Activated CD8-positive, alpha-beta T cell treated with anti-CD3 and anti-CD28 coated beads, Interleukin-2, amount 10 ng/mL, durations not matched to agents 7 days and 5 days (primary cell): ENCODE results near the gene PTPRQ. TPM values are rescaled to one million over a fixed set of nuclear protein-coding genes. Genes with fewer than 3 reads are reported as not detected.

Source experiments
- ATAC-seq: fragments of 150-1000 bp; cut with Tn5 transposase; one replicate; pipeline ENCODE4 v1.10.0; 2021; ENCODE audit warnings: moderate library complexity
- CTCF ChIA-PET: fragments of 350-600 bp; sonication (Branson Sonifier 250); formaldehyde crosslinking; loops from one replicate; lab custom pipeline; 2021; ENCODE audit warnings: antibody characterized with exemption; lab: Charles Lee
- POLR2A ChIA-PET: fragments of 350-600 bp; sonication (Branson Sonifier 250); formaldehyde crosslinking; loops from one replicate; lab custom pipeline; 2021; ENCODE audit warnings: antibody characterized with exemption; lab: Charles Lee
- DNase-seq: peaks from one replicate; pipeline ENCODE4 v3.0.0-alpha.2; 2020
- H3K27ac Mint-ChIP-seq: one replicate; pipeline ENCODE4 v1.8.0; 2021; ENCODE audit warnings: mild to moderate bottlenecking, mixed read lengths
- H3K27me3 Mint-ChIP-seq: one replicate; pipeline ENCODE4 v1.8.0; 2021; ENCODE audit warnings: low read depth, mixed read lengths
- H3K36me3 Mint-ChIP-seq: one replicate; pipeline ENCODE4 v1.8.0; 2021; ENCODE audit warnings: low read depth, mixed read lengths
- H3K4me1 Mint-ChIP-seq: one replicate; pipeline ENCODE4 v1.8.0; 2021; ENCODE audit warnings: low read depth, mixed read lengths
- H3K4me3 Mint-ChIP-seq: one replicate; pipeline ENCODE4 v1.8.0; 2021; ENCODE audit warnings: mild to moderate bottlenecking, mixed read lengths
- H3K9me3 Mint-ChIP-seq: one replicate; pipeline ENCODE4 v1.8.0; 2022; ENCODE audit warnings: mixed read lengths; ENCODE audit not compliant: insufficient read depth
- total RNA-seq, 2 experiments: library from RNA; stranded (reverse); gene quantifications; one replicate each; pipeline ENCODE4 v1.2.3, GENCODE V29; 2021

PTPRQ gene
- total RNA-seq, 2 experiments from 2014 or later, result not detected

- H3K27ac Mint-ChIP-seq, result no peak overlapping the region
- no peak overlapping the region for H3K4me3 Mint-ChIP-seq
- peaks cover 14% of the 10 kb centered on the region for H3K9me3 Mint-ChIP-seq
- H3K36me3 Mint-ChIP-seq, result no peaks in the 10 kb centered on the region
- POLR2A ChIA-PET, result no interaction called here
- no peaks in the 10 kb centered on the region for H3K27me3 Mint-ChIP-seq
- DNase-seq (no peak), ATAC-seq (no peak)
- CTCF ChIA-PET, result no interaction called here
- H3K4me1 Mint-ChIP-seq, result no peaks in the 10 kb centered on the region
Observed at GRCh38 chr12:80581783-80582182, 137.7 kb downstream of the PTPRQ start.

GRCh38 chr12:80582431-80582830 is 138.4 kb downstream of the PTPRQ start:
- Mint-ChIP-seq H3K4me3 (no peak overlapping the region), H3K27me3 (no peaks in the 10 kb centered on the region), H3K4me1 (no peaks in the 10 kb centered on the region), H3K27ac (no peak overlapping the region), H3K9me3 (peaks cover 13% of the 10 kb centered on the region), H3K36me3 (no peaks in the 10 kb centered on the region)
- DNase-seq (no peak), ATAC-seq (no peak)
- CTCF ChIA-PET, result no interaction called here
- POLR2A ChIA-PET, result no interaction called here

- no peaks in the 10 kb centered on the region for H3K27me3 Mint-ChIP-seq
- no peaks in the 10 kb centered on the region for H3K4me1 Mint-ChIP-seq
- ATAC-seq (no peak), DNase-seq (no peak)
- ChIA-PET POLR2A (no interaction called here), CTCF (interaction anchor here (1.0 kb wide), 1 partner anchor 9 kb away, joined by 3 read pairs; no protein-coding TSS in a partner anchor)
- peaks cover 5% of the 10 kb centered on the region for H3K9me3 Mint-ChIP-seq
- H3K27ac Mint-ChIP-seq, result no peak overlapping the region
- H3K4me3 Mint-ChIP-seq, result no peak overlapping the region
- H3K36me3 Mint-ChIP-seq, result no peaks in the 10 kb centered on the region
Observed at GRCh38 chr12:80589077-80589476, 145.0 kb downstream of the PTPRQ start.

GRCh38 chr12:80590085-80590484 is 146.1 kb downstream of the PTPRQ start:
- POLR2A ChIA-PET, result no interaction called here
- Mint-ChIP-seq H3K27ac (no peak overlapping the region), H3K4me1 (no peaks in the 10 kb centered on the region)

GRCh38 chr12:80593766-80594165 is 149.7 kb downstream of the PTPRQ start:
- no peaks in the 10 kb centered on the region for H3K4me1 Mint-ChIP-seq

More at GRCh38 chr12:80590085-80590484, 146.1 kb downstream of the PTPRQ start:
- H3K9me3 Mint-ChIP-seq, result peaks cover 5% of the 10 kb centered on the region
- H3K27me3 Mint-ChIP-seq, result no peaks in the 10 kb centered on the region
- CTCF ChIA-PET, result no interaction called here
- H3K4me3 Mint-ChIP-seq, result no peak overlapping the region
- H3K36me3 Mint-ChIP-seq, result no peaks in the 10 kb centered on the region
- no peak for ATAC-seq
- no peak for DNase-seq

GRCh38 chr12:80596509-80596908 is 152.5 kb downstream of the PTPRQ start:
- CTCF ChIA-PET, result no interaction called here
- no peak overlapping the region for H3K4me3 Mint-ChIP-seq
- POLR2A ChIA-PET, result no interaction called here
- ATAC-seq (no peak), DNase-seq (no peak)
- no peaks in the 10 kb centered on the region for H3K9me3 Mint-ChIP-seq
- H3K36me3 Mint-ChIP-seq, result no peaks in the 10 kb centered on the region
- no peaks in the 10 kb centered on the region for H3K27me3 Mint-ChIP-seq
- H3K27ac Mint-ChIP-seq, result no peak overlapping the region
- no peaks in the 10 kb centered on the region for H3K4me1 Mint-ChIP-seq

More at GRCh38 chr12:80593766-80594165, 149.7 kb downstream of the PTPRQ start:
- H3K27ac Mint-ChIP-seq, result no peak overlapping the region
- ATAC-seq (no peak), DNase-seq (no peak)
- POLR2A ChIA-PET, result no interaction called here
- CTCF ChIA-PET, result no interaction called here
- no peaks in the 10 kb centered on the region for H3K36me3 Mint-ChIP-seq
- no peak overlapping the region for H3K4me3 Mint-ChIP-seq
- H3K27me3 Mint-ChIP-seq, result no peaks in the 10 kb centered on the region
- H3K9me3 Mint-ChIP-seq, result no peaks in the 10 kb centered on the region

DNA sequence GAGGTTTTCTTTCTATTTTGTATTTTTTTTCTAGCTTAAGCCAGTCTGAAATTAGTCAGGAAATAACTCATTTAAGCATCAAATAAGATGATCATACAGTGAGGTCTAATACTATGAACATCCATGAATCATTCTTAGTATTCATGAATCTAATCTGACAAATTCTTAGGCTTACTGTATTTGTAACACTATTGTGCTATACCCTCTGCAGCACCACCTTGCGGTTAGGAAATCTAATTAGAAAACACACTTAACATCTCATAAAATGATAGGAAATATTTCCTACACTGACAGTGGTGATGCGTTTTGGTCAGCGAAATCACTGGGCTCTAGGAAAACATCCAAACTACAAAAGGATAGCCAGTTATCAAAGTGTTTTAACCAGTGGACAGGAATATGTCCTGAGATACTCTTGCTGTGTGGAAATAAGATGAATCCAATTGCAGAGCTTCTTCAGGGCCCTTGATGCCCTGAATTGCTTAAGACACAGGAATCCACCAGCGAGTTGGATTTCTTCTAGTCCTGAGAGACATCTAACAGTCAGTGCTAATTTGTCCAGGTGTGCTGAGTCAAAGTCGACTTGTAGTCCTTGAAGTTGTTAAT is 154.1 kb downstream of the PTPRQ start:
- Mint-ChIP-seq H3K9me3 (no peaks in the 10 kb centered on the region), H3K27ac (no peak overlapping the region), H3K27me3 (no peaks in the 10 kb centered on the region)

GRCh38 chr12:80602455-80602854 is 158.4 kb downstream of the PTPRQ start:
- ChIA-PET POLR2A (no interaction called here), CTCF (no interaction called here)
- Mint-ChIP-seq H3K27me3 (no peaks in the 10 kb centered on the region), H3K9me3 (no peaks in the 10 kb centered on the region), H3K4me1 (no peaks in the 10 kb centered on the region), H3K4me3 (no peak overlapping the region), H3K27ac (no peak overlapping the region), H3K36me3 (no peaks in the 10 kb centered on the region)
- ATAC-seq (no peak), DNase-seq (no peak)

More for the DNA sequence above, 154.1 kb downstream of the PTPRQ start:
- ChIA-PET CTCF (interaction anchor here (0.9 kb wide), 1 partner anchor 9 kb away, joined by 3 read pairs; no protein-coding TSS in a partner anchor), POLR2A (no interaction called here)
- ATAC-seq (no peak), DNase-seq (no peak)
- no peaks in the 10 kb centered on the region for H3K4me1 Mint-ChIP-seq
- H3K36me3 Mint-ChIP-seq, result no peaks in the 10 kb centered on the region
- no peak overlapping the region for H3K4me3 Mint-ChIP-seq

- Mint-ChIP-seq H3K4me1 (no peaks in the 10 kb centered on the region), H3K27me3 (no peaks in the 10 kb centered on the region), H3K4me3 (no peak overlapping the region), H3K27ac (no peak overlapping the region), H3K36me3 (no peaks in the 10 kb centered on the region), H3K9me3 (no peaks in the 10 kb centered on the region)
- ATAC-seq, result no peak
- ChIA-PET CTCF (no interaction called here), POLR2A (no interaction called here)
- no peak for DNase-seq
Observed at GRCh38 chr12:80607361-80608135, 163.5 kb downstream of the PTPRQ start.

DNA sequence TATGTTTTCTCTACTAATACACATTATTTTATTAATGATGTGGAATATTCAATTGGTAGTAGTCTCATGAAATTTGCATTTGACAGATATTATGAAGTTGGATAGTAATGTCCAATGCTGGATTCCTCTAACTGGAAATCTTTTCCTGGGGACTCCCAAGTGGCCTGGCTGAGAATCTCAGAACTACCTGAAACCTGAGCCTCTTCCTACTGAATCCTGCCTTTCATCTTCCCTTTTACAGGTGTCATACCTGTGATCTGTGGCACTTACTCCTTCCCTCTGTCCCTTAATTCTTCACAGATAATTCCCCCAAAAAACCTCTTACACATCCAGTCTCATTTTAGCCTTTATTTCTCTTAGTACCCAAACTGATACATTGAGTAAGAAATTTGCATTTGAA is 173.7 kb downstream of the PTPRQ start:
- POLR2A ChIA-PET, result no interaction called here
- no peak overlapping the region for H3K4me3 Mint-ChIP-seq

GRCh38 chr12:80620281-80620680 is 176.2 kb downstream of the PTPRQ start:
- no peaks in the 10 kb centered on the region for H3K27me3 Mint-ChIP-seq

More for the DNA sequence above, 173.7 kb downstream of the PTPRQ start:
- H3K27me3 Mint-ChIP-seq, result no peaks in the 10 kb centered on the region
- CTCF ChIA-PET, result no interaction called here
- no peaks in the 10 kb centered on the region for H3K4me1 Mint-ChIP-seq
- DNase-seq (no peak), ATAC-seq (no peak)
- H3K9me3 Mint-ChIP-seq, result no peaks in the 10 kb centered on the region
- no peaks in the 10 kb centered on the region for H3K36me3 Mint-ChIP-seq
- H3K27ac Mint-ChIP-seq, result no peak overlapping the region

GRCh38 chr12:80622271-80622670 is 178.2 kb downstream of the PTPRQ start:
- Mint-ChIP-seq H3K27me3 (no peaks in the 10 kb centered on the region), H3K4me1 (no peaks in the 10 kb centered on the region), H3K9me3 (no peaks in the 10 kb centered on the region), H3K27ac (no peak overlapping the region), H3K36me3 (no peaks in the 10 kb centered on the region), H3K4me3 (no peak overlapping the region)
- ChIA-PET POLR2A (no interaction called here), CTCF (no interaction called here)
- no peak for ATAC-seq
- DNase-seq, result no peak

More at GRCh38 chr12:80620281-80620680, 176.2 kb downstream of the PTPRQ start:
- Mint-ChIP-seq H3K4me1 (no peaks in the 10 kb centered on the region), H3K9me3 (no peaks in the 10 kb centered on the region), H3K4me3 (no peak overlapping the region), H3K36me3 (no peaks in the 10 kb centered on the region), H3K27ac (no peak overlapping the region)
- no peak for DNase-seq
- no peak for ATAC-seq
- POLR2A ChIA-PET, result no interaction called here
- CTCF ChIA-PET, result no interaction called here
